ENCODE results near the gene LYZ.
A peak's percentile ranks its signal among the peaks of the same experiment; 100 is the strongest.

The LYZ gene

DNA sequence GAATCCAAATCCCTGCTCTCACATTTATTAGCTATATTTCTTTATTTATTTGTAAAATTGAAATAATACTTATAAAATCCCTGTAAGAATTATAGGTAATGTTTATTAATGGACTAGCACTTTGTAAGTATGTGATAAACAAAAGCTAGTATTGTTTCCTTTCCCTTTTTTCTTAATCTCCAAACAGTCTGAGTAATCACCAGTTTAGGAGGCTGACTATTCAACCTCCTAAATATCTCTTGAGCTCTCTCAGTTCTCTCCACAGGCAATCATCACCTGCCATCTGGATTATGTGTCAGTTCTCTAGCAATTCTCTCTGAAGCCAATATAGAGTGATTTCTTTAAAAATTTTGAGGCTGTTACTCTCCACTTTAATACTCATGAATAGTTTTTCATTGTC lies 9.2 kb upstream of the LYZ start:
- DNase-seq (ENCODE audit: low read depth in 2 of 2): no peak

GRCh38 chr12:69339999-69340398 lies 8.2 kb upstream of the LYZ start:
- DNase-seq (ENCODE audit: low read depth in 2 of 2): no peak

DNA sequence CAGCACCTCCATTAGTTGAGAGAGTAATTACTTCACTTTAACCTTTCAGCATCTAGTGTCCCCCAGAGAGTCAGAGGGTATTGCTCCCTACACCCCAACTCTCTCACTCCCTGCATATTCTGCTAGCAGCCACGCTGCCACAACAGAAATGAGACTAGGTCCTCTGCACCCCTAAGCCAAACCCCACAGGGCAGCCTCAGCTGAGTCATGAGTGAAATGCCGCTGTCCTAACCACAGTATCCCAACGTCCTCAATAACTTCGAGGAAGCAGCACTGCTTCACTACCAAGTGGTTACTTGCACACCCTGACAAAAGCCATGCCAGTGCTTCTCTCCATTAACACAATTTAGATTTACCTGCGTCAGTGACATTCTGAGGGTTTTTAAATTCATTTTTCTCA lies 6.9 kb upstream of the LYZ start:
- no peak for DNase-seq (ENCODE audit: low read depth in 2 of 2)

DNA sequence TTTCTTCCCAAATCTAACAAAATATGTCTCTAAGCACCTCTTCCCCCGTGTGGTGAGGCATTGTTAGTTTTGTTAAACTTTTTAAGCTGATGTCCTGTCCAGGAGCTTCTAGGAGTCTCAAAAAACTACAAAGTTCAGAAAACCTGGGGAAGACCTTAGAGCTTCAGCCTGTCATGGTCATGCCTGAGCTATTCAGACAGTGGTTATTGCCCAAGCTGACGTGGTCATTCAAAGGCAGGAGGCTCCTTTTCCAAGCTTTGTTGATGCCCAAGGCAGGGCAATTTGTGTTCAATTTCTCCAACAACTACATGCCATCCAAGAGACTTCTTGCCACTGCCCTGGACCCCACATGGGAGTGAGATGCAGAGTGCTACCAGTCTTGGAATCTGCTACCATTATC lies 5.8 kb upstream of the LYZ start:
- no peak for DNase-seq (ENCODE audit: low read depth in 2 of 2)

DNA sequence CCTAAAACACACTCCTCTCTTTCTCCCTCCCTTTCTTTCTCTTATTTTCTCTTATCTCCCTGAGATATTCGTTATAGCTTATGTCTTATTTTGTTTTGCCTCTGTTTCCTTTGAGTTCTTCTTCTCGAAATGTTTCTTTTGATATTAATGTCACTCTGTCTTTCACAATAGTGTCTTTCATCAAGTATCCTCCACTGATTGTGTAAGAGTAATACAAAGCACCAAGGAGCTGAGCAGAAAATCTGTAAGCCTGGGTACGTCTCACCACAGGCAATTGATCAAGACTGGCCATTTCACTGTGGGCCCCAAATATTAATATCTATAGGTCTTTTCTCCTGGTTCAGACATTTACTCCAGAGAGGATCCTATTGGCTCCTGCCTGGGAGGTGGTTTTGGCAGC lies 4.8 kb upstream of the LYZ start:
- no peak for DNase-seq (ENCODE audit: low read depth in 2 of 2)

- no peak for DNase-seq (ENCODE audit: low read depth in 2 of 2)
Measured at GRCh38 chr12:69343885-69344612, 4.1 kb upstream of the LYZ start.

GRCh38 chr12:69345077-69345476 lies 3.1 kb upstream of the LYZ start:
- no peak for DNase-seq (ENCODE audit: low read depth in 2 of 2)

DNA sequence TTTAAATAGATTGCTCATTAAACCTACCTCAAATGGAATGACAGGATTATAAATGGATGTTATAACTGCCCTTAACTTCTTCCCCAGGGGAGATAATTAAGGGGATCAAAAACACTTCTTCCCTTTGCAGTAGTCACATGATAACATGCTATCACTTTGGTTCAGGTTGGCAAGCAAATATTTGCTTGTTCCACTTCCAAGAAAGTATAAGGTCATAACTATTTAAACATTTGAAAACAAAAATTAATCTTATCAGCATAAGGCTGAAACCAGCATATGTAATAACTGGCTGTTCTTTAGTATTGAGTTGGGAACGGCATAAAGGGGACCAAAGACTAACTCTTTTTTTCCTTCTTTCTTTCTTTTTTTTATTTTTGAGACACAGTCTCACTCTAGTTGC lies 2.4 kb upstream of the LYZ start:
- DNase-seq (ENCODE audit: low read depth in 2 of 2): no peak

- DNase-seq (ENCODE audit: low read depth in 2 of 2): no peak
Measured at GRCh38 chr12:69350002-69350626, 1.9 kb downstream of the LYZ start.

- no peak for DNase-seq (ENCODE audit: low read depth in 2 of 2)
Measured at GRCh38 chr12:69350777-69351176, 2.6 kb downstream of the LYZ start.

DNA sequence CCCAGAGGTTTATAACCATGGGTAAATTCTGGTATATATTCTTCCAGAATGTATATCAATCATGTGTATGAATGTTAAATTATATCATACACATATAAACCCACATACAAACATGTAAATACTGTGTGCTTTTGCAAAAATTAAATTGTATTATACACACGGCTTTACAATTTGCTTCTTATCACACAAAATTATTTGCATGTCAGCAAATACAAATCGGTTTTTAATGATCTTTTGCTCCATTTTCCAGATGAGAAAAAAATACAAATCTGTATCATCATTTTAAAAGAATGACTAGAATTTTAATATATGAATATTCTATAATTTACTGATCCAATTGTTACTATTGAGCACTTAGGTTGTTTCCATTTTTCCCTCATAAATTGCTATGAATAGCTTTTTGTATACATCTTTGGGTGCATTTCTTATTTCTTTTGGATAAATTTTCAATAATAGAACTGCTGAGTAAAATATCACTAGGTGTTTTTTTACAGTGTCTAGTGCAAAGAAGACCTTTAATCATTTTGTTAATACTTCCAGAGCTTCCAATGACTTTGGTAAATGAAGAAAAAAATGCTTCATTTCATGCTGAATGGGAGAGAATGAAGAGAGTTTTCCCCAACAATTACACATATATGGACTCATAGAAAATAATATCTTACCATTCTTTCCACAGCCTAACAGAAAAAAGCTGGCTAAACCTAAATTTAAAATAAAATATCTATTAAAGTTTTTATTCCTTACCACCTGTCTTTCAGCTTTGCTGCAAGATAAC lies 3.5 kb downstream of the LYZ start:
- DNase-seq (ENCODE audit: low read depth in 2 of 2): no peak

DNA sequence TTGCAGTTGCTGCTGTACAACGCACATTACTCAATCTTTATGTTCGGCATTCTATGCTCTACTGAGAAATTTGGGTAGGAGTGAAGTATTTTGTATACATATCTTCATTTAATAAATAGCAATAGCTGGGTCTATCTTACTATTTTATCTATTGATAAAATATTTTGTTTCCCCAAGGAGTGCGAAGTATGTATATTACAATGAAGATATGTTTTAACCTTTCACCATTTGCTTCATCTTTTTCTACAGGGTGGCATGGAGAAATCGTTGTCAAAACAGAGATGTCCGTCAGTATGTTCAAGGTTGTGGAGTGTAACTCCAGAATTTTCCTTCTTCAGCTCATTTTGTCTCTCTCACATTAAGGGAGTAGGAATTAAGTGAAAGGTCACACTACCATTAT lies 4.7 kb downstream of the LYZ start:
- no peak for DNase-seq (ENCODE audit: low read depth in 2 of 2)

DNA sequence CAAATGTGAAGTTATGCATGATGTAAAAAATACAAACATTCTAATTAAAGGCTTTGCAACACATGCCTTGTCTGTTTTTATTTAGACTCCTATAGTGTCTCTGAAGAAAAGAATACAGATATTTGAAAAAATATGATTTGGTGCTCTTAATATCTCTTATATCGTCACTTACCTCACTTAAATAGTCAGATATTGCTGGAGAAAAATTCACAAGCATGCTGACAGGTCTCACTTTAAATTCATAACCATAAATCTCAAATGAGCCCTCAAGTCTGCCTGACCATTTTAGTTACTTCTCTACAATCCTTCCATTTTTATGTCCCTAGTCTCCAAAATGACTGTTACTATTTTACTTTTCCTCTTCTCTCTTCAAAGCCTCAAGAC lies 6.0 kb downstream of the LYZ start:
- no peak for DNase-seq (ENCODE audit: low read depth in 2 of 2)

GRCh38 chr12:69354556-69355187 lies 6.5 kb downstream of the LYZ start:
- DNase-seq (ENCODE audit: low read depth in 2 of 2): no peak

GRCh38 chr12:69355363-69356028 lies 7.3 kb downstream of the LYZ start:
- no peak for DNase-seq (ENCODE audit: low read depth in 2 of 2)

GRCh38 chr12:69359531-69360347 lies 11.6 kb downstream of the LYZ start, which contains the start of gene YEATS4:
TSS of gene YEATS4 (plus strand) at chr12:69359743. CDS start at chr12:69359973, 230 bp downstream.
- peak; percentile 65 to 72 for DNase-seq (ENCODE audit: low read depth in 2 of 2)

DNA sequence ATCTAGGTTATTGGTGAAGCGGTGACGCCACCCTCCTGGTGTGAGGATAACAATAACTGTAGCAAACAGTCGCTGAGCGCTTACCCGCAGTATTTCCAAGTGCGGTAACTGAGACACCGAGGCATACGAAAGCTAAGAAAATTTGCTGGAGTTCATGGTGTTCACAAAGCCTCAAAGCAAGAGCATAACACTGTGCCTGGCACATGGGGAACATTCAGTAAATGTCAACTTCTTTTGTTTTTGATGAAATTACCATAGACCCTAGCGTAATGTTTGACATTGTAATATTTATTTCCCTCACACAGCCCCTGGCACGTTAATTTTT lies 12.1 kb downstream of the LYZ start:
- DNase-seq (ENCODE audit: low read depth in 2 of 2): no peak

GRCh38 chr12:69366796-69367195 lies 18.6 kb downstream of the LYZ start:
- no peak for DNase-seq (ENCODE audit: low read depth in 2 of 2)

- no peak for DNase-seq (ENCODE audit: low read depth in 2 of 2)
Measured at GRCh38 chr12:69368171-69368570, 20.0 kb downstream of the LYZ start.

DNA sequence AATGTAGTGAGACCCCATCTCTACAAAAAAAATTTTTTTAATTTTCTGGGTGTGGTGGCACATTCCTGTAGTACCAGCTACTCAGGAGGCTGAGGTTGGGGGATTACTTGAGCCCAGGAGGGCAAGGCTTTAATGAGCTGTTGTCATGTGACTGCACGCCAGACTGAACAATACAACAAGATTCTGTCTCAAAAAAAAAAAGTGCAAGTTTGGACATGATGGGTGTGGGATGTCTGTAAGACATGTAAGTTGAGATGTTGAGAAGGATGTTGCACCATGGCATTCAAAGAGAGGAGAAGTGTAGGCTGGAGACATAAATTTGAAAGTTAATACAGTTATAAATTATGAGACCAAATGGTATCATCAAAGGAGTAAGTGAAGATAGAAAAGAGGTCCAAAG lies 34.9 kb downstream of the LYZ start:
- no peak for DNase-seq (ENCODE audit: low read depth in 2 of 2)

DNA sequence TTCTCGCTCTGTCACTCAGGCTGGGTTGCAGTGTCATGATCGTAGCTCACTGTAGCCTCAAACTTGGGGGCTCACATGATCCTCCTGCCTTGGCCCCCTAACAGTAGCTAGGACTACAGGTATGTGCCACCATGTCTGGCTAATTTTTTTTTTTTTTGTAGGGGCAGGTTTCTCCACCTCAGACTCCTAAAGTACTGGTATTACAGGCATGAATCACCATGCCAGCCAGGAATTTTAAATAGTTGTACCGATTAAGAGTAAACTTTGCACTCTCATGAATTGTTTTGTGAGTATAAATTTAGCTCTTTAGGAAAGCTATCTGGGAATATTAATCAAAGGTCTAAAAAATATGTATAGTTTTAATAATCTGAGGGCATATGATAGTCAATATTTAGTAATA lies 36.9 kb downstream of the LYZ start:
- DNase-seq (ENCODE audit: low read depth in 2 of 2): no peak

All from stimulated activated CD8-positive, alpha-beta memory T cell treated with anti-CD3 and anti-CD28 coated beads, Interleukin-15, amount 100 ng/mL, for 4 hours (primary cell).